Measurements from ENCODE around the gene TBX1. TPM values are rescaled to one million over a fixed set of nuclear protein-coding genes. Genes with fewer than 3 reads are reported as not detected.

TBX1 gene
- total RNA-seq, 3 donors from 2014 or later (not counting 1 experiment from before 2014, with no cell fraction given), result 2.0 to 4.6 (median 3.2) TPM

- DNase-seq (no peak), ATAC-seq (no peak)
- Mint-ChIP-seq H3K4me1 (no peaks in the 10 kb centered on the region), H3K27ac (no peak overlapping the region), H3K36me3 (no peaks in the 10 kb centered on the region), H3K9me3 (peaks cover 0 to 4% of the 10 kb centered on the region in 2 donors), H3K27me3 (ENCODE audit: low read depth in 2 of 2) (no peaks in the 10 kb centered on the region), H3K4me3 (no peak overlapping the region)
- Histone ChIP-seq H3K27me3 (ENCODE audit: control insufficient read depth, insufficient read depth, low read length) (no peaks in the 10 kb centered on the region), H3K4me1 (ENCODE audit: control insufficient read depth, insufficient read depth, low read length) (no peaks in the 10 kb centered on the region), H3K36me3 (ENCODE audit: control insufficient read depth, insufficient read depth, low read length) (no peaks in the 10 kb centered on the region), H3K4me3 (ENCODE audit: low read length) (no peak overlapping the region), H3K27ac (ENCODE audit: low read length) (no peak overlapping the region), H3K9me3 (ENCODE audit: control insufficient read depth, insufficient read depth, low read length) (no peaks in the 10 kb centered on the region)
- WGBS (ENCODE audit: insufficient coverage), result 97% methylated on average over 19 of the region's 19 CpGs
- no peak for TF ChIP-seq CTCF (IDR thresholded peaks at IDR 0.05)
- intact Hi-C loops (cut with micrococcal nuclease), result no loop called here
These were observed 37.6 kb downstream of the TBX1 start for GRCh38 chr22:19798003-19798665.

GRCh38 chr22:19798891-19799293 lies 38.3 kb downstream of the TBX1 start:
- Histone ChIP-seq H3K4me1 (ENCODE audit: control insufficient read depth, insufficient read depth, low read length) (no peaks in the 10 kb centered on the region), H3K9me3 (ENCODE audit: control insufficient read depth, insufficient read depth, low read length) (no peaks in the 10 kb centered on the region), H3K4me3 (ENCODE audit: low read length) (no peak overlapping the region), H3K36me3 (ENCODE audit: control insufficient read depth, insufficient read depth, low read length) (no peaks in the 10 kb centered on the region), H3K27me3 (ENCODE audit: control insufficient read depth, insufficient read depth, low read length) (no peaks in the 10 kb centered on the region), H3K27ac (ENCODE audit: low read length) (no peak overlapping the region)
- no peaks in the 10 kb centered on the region for H3K9me3 Mint-ChIP-seq
- intact Hi-C loops (cut with micrococcal nuclease), result no loop called here
- DNase-seq (no peak), ATAC-seq (no peak)
- H3K4me1 Mint-ChIP-seq, result no peaks in the 10 kb centered on the region
- H3K4me3 Mint-ChIP-seq, result no peak overlapping the region
- TF ChIP-seq CTCF (IDR thresholded peaks at IDR 0.05), result no peak
- WGBS (ENCODE audit: insufficient coverage), result 96% methylated on average over 9 of the region's 9 CpGs
- H3K27me3 Mint-ChIP-seq (ENCODE audit: low read depth in 2 of 2), result no peaks in the 10 kb centered on the region
- H3K27ac Mint-ChIP-seq, result no peak overlapping the region
- H3K36me3 Mint-ChIP-seq, result no peaks in the 10 kb centered on the region

GRCh38 chr22:19799322-19800190 lies 39.0 kb downstream of the TBX1 start:
- no peaks in the 10 kb centered on the region for H3K27me3 ChIP-seq (ENCODE audit: control insufficient read depth, insufficient read depth, low read length)
- TF ChIP-seq CTCF (IDR thresholded peaks at IDR 0.05), result no peak
- H3K27ac ChIP-seq (ENCODE audit: low read length), result no peak overlapping the region
- H3K36me3 Mint-ChIP-seq, result no peaks in the 10 kb centered on the region
- intact Hi-C loops (cut with micrococcal nuclease), result no loop called here
- H3K9me3 Mint-ChIP-seq, result no peaks in the 10 kb centered on the region
- H3K9me3 ChIP-seq (ENCODE audit: control insufficient read depth, insufficient read depth, low read length), result no peaks in the 10 kb centered on the region
- H3K27ac Mint-ChIP-seq, result no peak overlapping the region
- no peaks in the 10 kb centered on the region for H3K36me3 ChIP-seq (ENCODE audit: control insufficient read depth, insufficient read depth, low read length)
- H3K4me1 ChIP-seq (ENCODE audit: control insufficient read depth, insufficient read depth, low read length), result no peaks in the 10 kb centered on the region
- H3K4me1 Mint-ChIP-seq, result no peaks in the 10 kb centered on the region
- no peak overlapping the region for H3K4me3 Mint-ChIP-seq
- ATAC-seq (no peak), DNase-seq (no peak)
- 95% methylated on average over 35 of the region's 35 CpGs for WGBS (ENCODE audit: insufficient coverage)
- no peaks in the 10 kb centered on the region for H3K27me3 Mint-ChIP-seq (ENCODE audit: low read depth in 2 of 2)
- H3K4me3 ChIP-seq (ENCODE audit: low read length), result no peak overlapping the region
